GM10266 (cell line): ENCODE results near the gene POU6F2.

ENCODE experiments used
- DNase-seq: peaks from one replicate; pipeline ENCODE4 v3.0.0; 2012; ENCODE audit errors: extremely low spot score
- CTCF ChIP-seq: IDR thresholded peaks from 2 replicates; pipeline ENCODE4 v1.5.1; 2012; ENCODE audit warnings: mild to moderate bottlenecking, low read depth; ENCODE audit not compliant: control insufficient read depth, insufficient read depth; ENCODE audit errors: missing control alignments

The POU6F2 gene

GRCh38 chr7:39280337-39280736, 302.6 kb downstream of the POU6F2 start:
- DNase-seq, result no peak
- TF ChIP-seq CTCF, result no peak

- TF ChIP-seq CTCF, result no peak
- DNase-seq, result no peak
Measured at GRCh38 chr7:39285256-39285655, 307.5 kb downstream of the POU6F2 start.

- DNase-seq, result no peak
- no peak for TF ChIP-seq CTCF
Measured at GRCh38 chr7:39288303-39288702, 310.6 kb downstream of the POU6F2 start.

- no peak for TF ChIP-seq CTCF
- DNase-seq, result no peak
Measured at GRCh38 chr7:39291628-39292410, 314.1 kb downstream of the POU6F2 start.

GRCh38 chr7:39293056-39293823, 315.5 kb downstream of the POU6F2 start:
- DNase-seq, result no peak
- no peak for TF ChIP-seq CTCF

GRCh38 chr7:39294022-39294421, 316.3 kb downstream of the POU6F2 start:
- TF ChIP-seq CTCF, result no peak
- DNase-seq, result no peak

- no peak for TF ChIP-seq CTCF
Measured at GRCh38 chr7:39295796-39296195, 318.1 kb downstream of the POU6F2 start.

More at GRCh38 chr7:39295796-39296195, 318.1 kb downstream of the POU6F2 start:
- DNase-seq, result no peak
